ENCODE results near the gene NOP14.

The NOP14 gene

GRCh38 chr4:2900741-2901140 lies 62.5 kb downstream of the NOP14 start:
- no peaks in the 10 kb centered on the region for H3K9me3 ChIP-seq (ENCODE audit: control insufficient read depth, insufficient read depth, low read depth, low read length)
- no peak overlapping the region for H3K4me3 ChIP-seq (ENCODE audit: low read depth, low read length)
- ChIA-PET POLR2A (no interaction called here), CTCF (interaction anchor here (1.0 kb wide), 1 partner anchor 19 kb away, joined by 3 read pairs; no protein-coding TSS in a partner anchor)
- TF ChIP-seq ZNF280C (tag by site-specific recombination; IDR thresholded peaks at IDR 0.05) (no peak), ZNF544 (tag by site-specific recombination; IDR thresholded peaks at IDR 0.05) (no peak), MEIS1 (CRISPR knock-in tag; IDR thresholded peaks at IDR 0.05; ENCODE audit: borderline replicate concordance) (no peak)
- H3K4me1 ChIP-seq (ENCODE audit: control insufficient read depth, insufficient read depth, low read length) = no peaks in the 10 kb centered on the region
- H3K36me3 ChIP-seq (ENCODE audit: control insufficient read depth in 2 of 2, insufficient read depth in 1 of 2, low read length in 2 of 2) = peaks cover 0 to 86% of the 10 kb centered on the region in 2 experiments
- no peak overlapping the region for H3K27ac ChIP-seq (ENCODE audit: extremely low read depth, low read depth, low read length)

GRCh38 chr4:2898001-2898400 lies 65.2 kb downstream of the NOP14 start:
- Histone ChIP-seq H3K4me3 (ENCODE audit: low read depth, low read length) (no peak overlapping the region), H3K27ac (ENCODE audit: extremely low read depth, low read depth, low read length) (no peak overlapping the region), H3K4me1 (ENCODE audit: control insufficient read depth, insufficient read depth, low read length) (no peaks in the 10 kb centered on the region), H3K9me3 (ENCODE audit: control insufficient read depth, insufficient read depth, low read depth, low read length) (no peaks in the 10 kb centered on the region), H3K36me3 (ENCODE audit: control insufficient read depth in 2 of 2, insufficient read depth in 1 of 2, low read length in 2 of 2) (peaks cover 6 to 82% of the 10 kb centered on the region in 2 experiments)
- ChIA-PET POLR2A (no interaction called here), CTCF (no interaction called here)
- TF ChIP-seq, protein P1, sequence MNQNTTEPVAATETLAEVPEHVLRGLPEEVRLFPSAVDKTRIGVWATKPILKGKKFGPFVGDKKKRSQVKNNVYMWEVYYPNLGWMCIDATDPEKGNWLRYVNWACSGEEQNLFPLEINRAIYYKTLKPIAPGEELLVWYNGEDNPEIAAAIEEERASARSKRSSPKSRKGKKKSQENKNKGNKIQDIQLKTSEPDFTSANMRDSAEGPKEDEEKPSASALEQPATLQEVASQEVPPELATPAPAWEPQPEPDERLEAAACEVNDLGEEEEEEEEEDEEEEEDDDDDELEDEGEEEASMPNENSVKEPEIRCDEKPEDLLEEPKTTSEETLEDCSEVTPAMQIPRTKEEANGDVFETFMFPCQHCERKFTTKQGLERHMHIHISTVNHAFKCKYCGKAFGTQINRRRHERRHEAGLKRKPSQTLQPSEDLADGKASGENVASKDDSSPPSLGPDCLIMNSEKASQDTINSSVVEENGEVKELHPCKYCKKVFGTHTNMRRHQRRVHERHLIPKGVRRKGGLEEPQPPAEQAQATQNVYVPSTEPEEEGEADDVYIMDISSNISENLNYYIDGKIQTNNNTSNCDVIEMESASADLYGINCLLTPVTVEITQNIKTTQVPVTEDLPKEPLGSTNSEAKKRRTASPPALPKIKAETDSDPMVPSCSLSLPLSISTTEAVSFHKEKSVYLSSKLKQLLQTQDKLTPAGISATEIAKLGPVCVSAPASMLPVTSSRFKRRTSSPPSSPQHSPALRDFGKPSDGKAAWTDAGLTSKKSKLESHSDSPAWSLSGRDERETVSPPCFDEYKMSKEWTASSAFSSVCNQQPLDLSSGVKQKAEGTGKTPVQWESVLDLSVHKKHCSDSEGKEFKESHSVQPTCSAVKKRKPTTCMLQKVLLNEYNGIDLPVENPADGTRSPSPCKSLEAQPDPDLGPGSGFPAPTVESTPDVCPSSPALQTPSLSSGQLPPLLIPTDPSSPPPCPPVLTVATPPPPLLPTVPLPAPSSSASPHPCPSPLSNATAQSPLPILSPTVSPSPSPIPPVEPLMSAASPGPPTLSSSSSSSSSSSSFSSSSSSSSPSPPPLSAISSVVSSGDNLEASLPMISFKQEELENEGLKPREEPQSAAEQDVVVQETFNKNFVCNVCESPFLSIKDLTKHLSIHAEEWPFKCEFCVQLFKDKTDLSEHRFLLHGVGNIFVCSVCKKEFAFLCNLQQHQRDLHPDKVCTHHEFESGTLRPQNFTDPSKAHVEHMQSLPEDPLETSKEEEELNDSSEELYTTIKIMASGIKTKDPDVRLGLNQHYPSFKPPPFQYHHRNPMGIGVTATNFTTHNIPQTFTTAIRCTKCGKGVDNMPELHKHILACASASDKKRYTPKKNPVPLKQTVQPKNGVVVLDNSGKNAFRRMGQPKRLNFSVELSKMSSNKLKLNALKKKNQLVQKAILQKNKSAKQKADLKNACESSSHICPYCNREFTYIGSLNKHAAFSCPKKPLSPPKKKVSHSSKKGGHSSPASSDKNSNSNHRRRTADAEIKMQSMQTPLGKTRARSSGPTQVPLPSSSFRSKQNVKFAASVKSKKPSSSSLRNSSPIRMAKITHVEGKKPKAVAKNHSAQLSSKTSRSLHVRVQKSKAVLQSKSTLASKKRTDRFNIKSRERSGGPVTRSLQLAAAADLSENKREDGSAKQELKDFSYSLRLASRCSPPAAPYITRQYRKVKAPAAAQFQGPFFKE (tag by site-specific recombination; IDR thresholded peaks at IDR 0.05; ENCODE audit: borderline replicate concordance) = no peak
- TF ChIP-seq ZNF223 (tag by site-specific recombination; IDR thresholded peaks at IDR 0.05) (no peak), ZFP3 (tag by site-specific recombination; IDR thresholded peaks at IDR 0.05; ENCODE audit: low read depth) (no peak), ZNF266 (tag by site-specific recombination; IDR thresholded peaks at IDR 0.05; ENCODE audit: low read depth) (no peak), ZNF776 (tag by site-specific recombination; IDR thresholded peaks at IDR 0.05; ENCODE audit: borderline replicate concordance) (no peak), PRDM6 (tag by site-specific recombination; IDR thresholded peaks at IDR 0.05) (no peak), ZNF514 (tag by site-specific recombination; IDR thresholded peaks at IDR 0.05) (no peak), ZNF114 (tag by site-specific recombination; IDR thresholded peaks at IDR 0.05) (no peak), ZNF221 (tag by site-specific recombination; IDR thresholded peaks at IDR 0.05; ENCODE audit: borderline replicate concordance) (no peak)

Measured in HEK293 (cell line).